IMR-90 (cell line): ENCODE results near the gene CCDC12. TPM values are rescaled to one million over a fixed set of nuclear protein-coding genes. Genes with fewer than 3 reads are reported as not detected.

Source experiments
- ATAC-seq: fragments of 200-7000 bp; cut with Tn5 transposase; 2 replicates; pipeline ENCODE4 v1.9.1; 2020; ENCODE audit warnings: low read depth, mild to moderate bottlenecking, moderate library complexity
- BruUV-seq: library from RNA; stranded (reverse); fragments of 400-500 nt; replicated peaks from 2 replicates; lab custom pipeline; 2021; lab: Mats Ljungman, UMichigan
- CTCF ChIA-PET: fragments of 300-600 bp; formaldehyde crosslinking; extraction: SDS; loops from one replicate; lab custom pipeline; 2021; ENCODE audit warnings: antibody characterized with exemption; lab: Yijun Ruan, JAX
- POLR2A ChIA-PET: fragments of 300-600 bp; sonication (Branson Sonifier 250); formaldehyde crosslinking; loops from one replicate; lab custom pipeline; 2022; ENCODE audit warnings: antibody characterized with exemption; ENCODE audit not compliant: unreplicated experiment; lab: Charles Lee
- DNase-seq: peaks from one replicate; pipeline ENCODE4 v3.0.0; 2013
- H2AFZ ChIP-seq: replicated peaks from 2 replicates; pipeline ENCODE3; 2013; ENCODE audit warnings: low read length, mild to moderate bottlenecking; ENCODE audit not compliant: poor library complexity
- H2AK5ac ChIP-seq: 2 replicates; pipeline ENCODE4 v1.6.1; 2013; ENCODE audit warnings: low read depth, low read length, inconsistent platforms
- H2AK9ac ChIP-seq: replicated peaks from 2 replicates; pipeline ENCODE3; 2013; ENCODE audit warnings: mild to moderate bottlenecking, low read depth, low read length, moderate library complexity; ENCODE audit not compliant: poor library complexity
- H2BK120ac ChIP-seq: 2 replicates; pipeline ENCODE4 v1.6.1; 2013; ENCODE audit warnings: low read depth, low read length, inconsistent platforms
- H2BK15ac ChIP-seq: 3 replicates; pipeline ENCODE4 v1.6.1; 2013; ENCODE audit warnings: low read depth, low read length, inconsistent platforms
- H2BK20ac ChIP-seq: 2 replicates; pipeline ENCODE4 v1.6.1; 2013; ENCODE audit warnings: low read depth, mild to moderate bottlenecking, inconsistent platforms, low read length, moderate library complexity
- H2BK5ac ChIP-seq: 2 replicates; pipeline ENCODE4 v1.6.1; 2013; ENCODE audit warnings: mild to moderate bottlenecking, low read depth, low read length, inconsistent platforms; ENCODE audit not compliant: poor library complexity, severe bottlenecking
- H3K14ac ChIP-seq: replicated peaks from 2 replicates; pipeline ENCODE4 v1.6.1; 2013; ENCODE audit warnings: low read depth, low read length, inconsistent platforms
- H3K18ac ChIP-seq: 2 replicates; pipeline ENCODE4 v1.6.1; 2013; ENCODE audit warnings: low read depth, low read length, control low read depth
- H3K23ac ChIP-seq: 2 replicates; pipeline ENCODE4 v1.6.1; 2013; ENCODE audit warnings: low read depth, low read length, inconsistent platforms
- H3K27ac ChIP-seq: 2 replicates; pipeline ENCODE4 v1.5.1; 2013; ENCODE audit warnings: mild to moderate bottlenecking, control low read depth, low read length; ENCODE audit not compliant: insufficient read depth
- H3K27me3 ChIP-seq: 2 replicates; pipeline ENCODE4 v1.6.1; 2013; ENCODE audit warnings: low read length; ENCODE audit not compliant: control insufficient read depth, insufficient read depth
- H3K36me3 ChIP-seq: 2 replicates; pipeline ENCODE4 v1.6.1; 2013; ENCODE audit warnings: low read length, mixed read lengths; ENCODE audit not compliant: control insufficient read depth, insufficient read depth
- H3K4ac ChIP-seq: 2 replicates; pipeline ENCODE4 v1.6.1; 2013; ENCODE audit warnings: low read depth, low read length, inconsistent platforms
- H3K4me1 ChIP-seq: 2 replicates; pipeline ENCODE4 v1.6.1; 2013; ENCODE audit warnings: low read length, mixed read lengths; ENCODE audit not compliant: control insufficient read depth, insufficient read depth
- H3K4me2 ChIP-seq: 2 replicates; pipeline ENCODE4 v1.6.1; 2013; ENCODE audit warnings: low read depth, mild to moderate bottlenecking, control low read depth, low read length, moderate library complexity
- H3K4me3 ChIP-seq: 2 replicates; pipeline ENCODE4 v1.5.1; 2013; ENCODE audit warnings: low read depth, mild to moderate bottlenecking, control low read depth, low read length, moderate library complexity; ENCODE audit not compliant: insufficient read depth
- H3K56ac ChIP-seq: 2 replicates; pipeline ENCODE4 v1.6.1; 2013; ENCODE audit warnings: low read length, inconsistent platforms; ENCODE audit not compliant: insufficient read depth; ENCODE audit errors: extremely low read depth
- H3K79me1 ChIP-seq, 2 experiments: 2 replicates each; pipeline ENCODE4 v1.6.1; 2013; ENCODE audit warnings: low read length in 2 of 2, inconsistent platforms in 1 of 2, low read depth in 1 of 2
- H3K9ac ChIP-seq: 2 replicates; pipeline ENCODE4 v1.6.1; 2013; ENCODE audit warnings: low read depth, low read length, control low read depth
- H3K9me1 ChIP-seq: 2 replicates; pipeline ENCODE4 v1.6.1; 2013; ENCODE audit warnings: low read length, inconsistent platforms; ENCODE audit not compliant: insufficient read depth
- H3K9me3 ChIP-seq: 2 replicates; pipeline ENCODE4 v1.6.1; 2013; ENCODE audit warnings: low read length; ENCODE audit not compliant: control insufficient read depth, insufficient read depth
- H4K20me1 ChIP-seq: 2 replicates; pipeline ENCODE4 v1.6.1; 2013; ENCODE audit warnings: low read length, inconsistent platforms; ENCODE audit not compliant: insufficient read depth
- H4K5ac ChIP-seq: 2 replicates; pipeline ENCODE4 v1.6.1; 2013; ENCODE audit warnings: mild to moderate bottlenecking, low read depth, low read length, control low read depth
- H4K8ac ChIP-seq, 2 experiments: 2 replicates each; pipeline ENCODE4 v1.6.1; 2013; ENCODE audit warnings: low read depth in 2 of 2, low read length in 2 of 2, control low read depth in 1 of 2, inconsistent platforms in 1 of 2
- H4K91ac ChIP-seq: 2 replicates; pipeline ENCODE4 v1.6.1; 2013; ENCODE audit warnings: low read depth, low read length, inconsistent platforms; ENCODE audit not compliant: insufficient read depth
- BHLHE40 ChIP-seq: fragments of 150-350 bp; IDR thresholded peaks from 2 replicates; pipeline ENCODE4 v1.6.1; 2016; ENCODE audit warnings: mild to moderate bottlenecking, low read depth, low read length
- CEBPB ChIP-seq: IDR thresholded peaks from 2 replicates; pipeline ENCODE4 v1.6.1; 2012; ENCODE audit warnings: low read depth, low read length, improper control_type of control experiment
- CHD1 ChIP-seq: IDR thresholded peaks from 2 replicates; pipeline ENCODE4 v1.6.1; 2012; ENCODE audit warnings: low read depth, low read length, improper control_type of control experiment
- CTCF ChIP-seq: conservative IDR thresholded peaks from 2 replicates; pipeline ENCODE4 v1.5.1; 2012; ENCODE audit warnings: mild to moderate bottlenecking, low read depth, low read length, improper control_type of control experiment
- FOS ChIP-seq: fragments of 150-350 bp; IDR thresholded peaks from 2 replicates; pipeline ENCODE4 v1.6.1; 2016; ENCODE audit warnings: low read depth, low read length
- MAFK ChIP-seq: IDR thresholded peaks from 2 replicates; pipeline ENCODE4 v1.6.1; 2012; ENCODE audit warnings: low read depth, low read length, improper control_type of control experiment
- MAZ ChIP-seq: IDR thresholded peaks from 2 replicates; pipeline ENCODE4 v1.6.1; 2012; ENCODE audit warnings: low read depth, mild to moderate bottlenecking, low read length, improper control_type of control experiment, moderate library complexity, borderline replicate concordance
- MXI1 ChIP-seq: IDR thresholded peaks from 2 replicates; pipeline ENCODE4 v1.6.1; 2012; ENCODE audit warnings: low read depth, mild to moderate bottlenecking, low read length, moderate library complexity, borderline replicate concordance
- RAD21 ChIP-seq: IDR thresholded peaks from 2 replicates; pipeline ENCODE4 v1.6.1; 2012; ENCODE audit warnings: low read length, improper control_type of control experiment
- USF2 ChIP-seq: fragments of 150-350 bp; IDR thresholded peaks from 2 replicates; pipeline ENCODE4 v1.6.1; 2017; ENCODE audit warnings: mild to moderate bottlenecking, antibody characterized with exemption, low read length, low read depth
- WGBS, 2 experiments: methylation state at CpG; one replicate each; pipeline versions ENCODE4 v1.1.5 to v1.1.7; 2013; ENCODE audit warnings: missing lambda C conversion rate in 2 of 2; ENCODE audit not compliant: insufficient read length in 1 of 2; ENCODE audit errors: extremely low coverage in 2 of 2; 5-methylcytosine and 5-hydroxymethylcytosine counted together
- dilution Hi-C: fragments of 300-500 bp; cut with HindIII; formaldehyde crosslinking; loops from one replicate; pipeline ENCODE4 v1.14.3; 2018; ENCODE audit warnings: low sequenced_read_pairs; ENCODE audit not compliant: unreplicated experiment
- in situ Hi-C: fragments of 300-500 bp; cut with MboI; formaldehyde crosslinking; loops from 3 replicates; pipeline ENCODE4 v1.14.3; 2019; ENCODE audit warnings: low sequenced_read_pairs, inconsistent platforms, mixed read lengths
- intact Hi-C: fragments of 100-400 bp; cut with micrococcal nuclease; formaldehyde crosslinking; loops from 2 replicates; pipeline ENCODE4 v1.10.0; 2022
- polyA plus RNA-seq, 3 experiments: library from polyadenylated mRNA; depleted of rRNA; stranded (reverse); fragments of >200 nt; gene quantifications; 2 replicates each; pipeline ENCODE4 v1.2.3, GENCODE V29; 2012; ENCODE audit warnings: low replicate concordance in 1 of 3
- total RNA-seq: library from RNA; depleted of rRNA; stranded (reverse); fragments of >200 nt; gene quantifications from 2 replicates; pipeline ENCODE4 v1.2.3, GENCODE V29; 2012

Gene CCDC12
- total and polyA plus RNA-seq, 2 of the 4 experiments (the other 2 are of a cell fraction), result 15.2 to 35.1 TPM

- no TSS peak for BruUV-seq
- Histone ChIP-seq H4K91ac (no peak overlapping the region), H3K27ac (no peak overlapping the region), H2BK120ac (no peak overlapping the region), H2AK9ac (no peak overlapping the region), H3K9me1 (peaks cover 10% of the 10 kb centered on the region), H2AFZ (no peak overlapping the region), H3K4me3 (no peak overlapping the region), H3K4ac (no peak overlapping the region), H3K14ac (no peak overlapping the region), H2AK5ac (no peak overlapping the region), H3K9me3 (peaks cover 13% of the 10 kb centered on the region), H3K36me3 (peaks cover 54% of the 10 kb centered on the region), H4K5ac (no peak overlapping the region), H3K4me1 (peaks cover 5% of the 10 kb centered on the region; the same call in 1 of the 2 replicates), H3K23ac (no peak overlapping the region), H4K8ac (no peak overlapping the region), H3K4me2 (no peak overlapping the region), H2BK5ac (no peak overlapping the region), H2BK15ac (no peak overlapping the region), H3K18ac (no peak overlapping the region), H3K27me3 (no peaks in the 10 kb centered on the region), H3K79me1 (peaks cover 0 to 20% of the 10 kb centered on the region in 2 experiments; a peak in 2 of 4 replicates), H4K20me1 (peaks cover 7% of the 10 kb centered on the region; the same call in 1 of the 2 replicates), H3K56ac (no peak overlapping the region), H3K9ac (no peak overlapping the region), H2BK20ac (no peak overlapping the region)
- TF ChIP-seq CHD1 (no peak), BHLHE40 (no peak), USF2 (no peak), MAFK (no peak), FOS (no peak), CTCF (no peak), CEBPB (no peak), RAD21 (no peak), MAZ (no peak), MXI1 (no peak)
- ATAC-seq (no peak), DNase-seq (no peak)
- ChIA-PET POLR2A (no interaction called here), CTCF (interaction anchor here (1.2 kb wide), 1 partner anchor 17 kb away, joined by 3 read pairs; no protein-coding TSS in a partner anchor)
- dilution Hi-C loops, result no loop called here
- in situ Hi-C loops, result loop anchor here (10.0 kb wide), 1 partner anchor 406 kb away; no protein-coding TSS in a partner anchor
- intact Hi-C loops, result no loop called here
- WGBS, 2 experiments, result 96% methylated on average over 3 of the region's 4 CpGs; no CpG with 5 or more reads in 1 of the 2 experiments
Observed at GRCh38 chr3:46918634-46919033, 57.9 kb downstream of the CCDC12 start.
